ENCODE results near the gene APIP. TPM values are rescaled to one million over a fixed set of nuclear protein-coding genes. Genes with fewer than 3 reads are reported as not detected.

APIP gene
- total and polyA plus RNA-seq, 10 donors: 18.2 to 33.2 (median 26.1) TPM

DNA sequence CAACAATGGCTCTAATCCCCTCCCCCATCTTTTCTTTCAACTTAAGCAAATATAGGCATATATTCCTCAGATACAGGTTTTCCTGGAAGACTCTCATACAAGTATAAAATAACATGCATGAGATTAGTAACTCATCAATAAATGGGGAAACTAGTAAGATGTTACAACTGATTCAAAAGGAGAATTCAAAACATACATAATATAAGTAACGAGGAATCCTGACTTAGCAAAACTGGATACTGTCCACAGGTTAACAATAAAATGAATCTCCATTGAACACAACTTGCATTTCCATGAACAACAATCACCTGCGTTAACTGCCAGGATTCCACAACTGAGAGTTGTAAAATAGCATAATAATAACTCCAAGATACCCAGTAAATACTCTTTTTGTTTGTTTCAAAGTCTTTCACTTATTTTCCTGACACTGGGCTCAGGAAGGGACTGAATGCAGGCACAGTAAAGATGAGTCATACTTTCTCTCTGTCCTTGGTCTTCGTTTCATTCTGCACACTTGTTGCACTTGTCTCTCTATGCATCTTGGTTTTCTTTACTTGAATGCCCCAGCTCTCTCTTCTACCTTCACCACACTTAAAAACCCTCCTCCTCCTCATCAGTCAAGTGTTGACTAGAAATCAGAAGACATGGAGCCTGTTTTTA, 8.1 kb downstream of the APIP start:
- WGBS, 5 donors: 80 to 85% (median 82%) methylated on average over 3 of the region's 3 CpGs
- TF ChIP-seq POLR2A (IDR thresholded peaks at IDR 0.05): no peak
- TF ChIP-seq CTCF (IDR thresholded peaks at IDR 0.05 in 8 of 11, conservative IDR thresholded peaks at IDR 0.05 in 3 of 11): no peak
- TF ChIP-seq POLR2AphosphoS5 (IDR thresholded peaks at IDR 0.05): no peak

GRCh38 chr11:34905666-34906065, 10.5 kb downstream of the APIP start:
- DNase-seq: no peak
- Histone ChIP-seq H3K4me3 (no peak overlapping the region), H3K9me3 (peaks cover 0 to 34% (median 30%) of the 10 kb centered on the region in 8 donors), H3K27ac (no peak overlapping the region), H3K36me3 (peaks cover 0 to 54% (median 5%) of the 10 kb centered on the region in 6 donors), H3K27me3 (replicated peaks in 1 of 7) (no peaks in the 10 kb centered on the region), H3K4me1 (peaks cover 0 to 26% (median 7%) of the 10 kb centered on the region in 6 donors)
- WGBS, 5 donors: 90 to 99% (median 96%) methylated on average over 7 of the region's 7 CpGs
- intact Hi-C loops (cut with DNase I; ENCODE audit: low total_unique reads): no loop called here
- TF ChIP-seq POLR2AphosphoS5 (IDR thresholded peaks at IDR 0.05) (no peak), POLR2A (IDR thresholded peaks at IDR 0.05) (no peak), CTCF (IDR thresholded peaks at IDR 0.05 in 8 of 11, conservative IDR thresholded peaks at IDR 0.05 in 3 of 11) (no peak)

More for the DNA sequence above, 8.1 kb downstream of the APIP start:
- Histone ChIP-seq H3K4me3 (no peak overlapping the region), H3K36me3 (peaks cover 0 to 31% (median 3%) of the 10 kb centered on the region in 6 donors), H3K4me1 (peaks cover 0 to 30% (median 13%) of the 10 kb centered on the region in 6 donors), H3K9me3 (peaks cover 0 to 10% (median 6%) of the 10 kb centered on the region in 8 donors), H3K27ac (no peak overlapping the region), H3K27me3 (replicated peaks in 1 of 7) (no peaks in the 10 kb centered on the region)
- intact Hi-C loops (cut with DNase I; ENCODE audit: low total_unique reads): no loop called here
- DNase-seq: no peak

GRCh38 chr11:34904421-34904955, 11.7 kb downstream of the APIP start:
- H3K27me3 ChIP-seq (replicated peaks in 1 of 7): no peaks in the 10 kb centered on the region
- no peak overlapping the region for H3K27ac ChIP-seq
- intact Hi-C loops (cut with DNase I; ENCODE audit: low total_unique reads): no loop called here
- WGBS, 5 donors: 86 to 94% (median 89%) methylated on average over 3 of the region's 3 CpGs
- H3K4me3 ChIP-seq: no peak overlapping the region
- TF ChIP-seq POLR2AphosphoS5 (IDR thresholded peaks at IDR 0.05) (no peak), CTCF (IDR thresholded peaks at IDR 0.05 in 8 of 11, conservative IDR thresholded peaks at IDR 0.05 in 3 of 11) (no peak), POLR2A (IDR thresholded peaks at IDR 0.05) (no peak)
- H3K36me3 ChIP-seq: peaks cover 0 to 63% (median 3%) of the 10 kb centered on the region in 6 donors
- H3K9me3 ChIP-seq: peaks cover 11 to 46% (median 41%) of the 10 kb centered on the region in 8 donors
- no peak for DNase-seq
- peaks cover 0 to 14% (median 0%) of the 10 kb centered on the region in 6 donors for H3K4me1 ChIP-seq

DNA sequence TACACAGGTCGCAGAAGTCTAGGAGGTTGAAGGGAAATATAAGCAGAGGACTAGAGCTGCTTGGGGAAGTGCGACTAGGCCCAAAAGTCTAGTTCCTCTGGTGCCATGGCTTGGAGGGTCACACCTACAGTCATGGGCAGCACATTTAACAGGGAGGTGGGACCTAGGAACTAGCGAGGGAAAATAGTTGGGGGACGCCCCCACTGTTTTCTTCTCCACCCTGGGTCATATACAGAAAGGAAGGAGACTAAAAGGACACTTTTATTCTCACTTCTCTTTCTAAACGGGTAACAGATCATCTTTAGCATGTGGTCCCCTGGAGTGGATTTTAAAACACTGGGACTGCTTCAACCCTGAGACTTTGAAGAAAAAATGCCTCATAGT, 16.6 kb downstream of the APIP start:
- Histone ChIP-seq H3K9me3 (peaks cover 14 to 82% (median 76%) of the 10 kb centered on the region in 8 donors), H3K4me1 (no peaks in the 10 kb centered on the region), H3K27me3 (replicated peaks in 1 of 7) (no peaks in the 10 kb centered on the region), H3K36me3 (peaks cover 0 to 55% (median 2%) of the 10 kb centered on the region in 6 donors), H3K27ac (no peak overlapping the region), H3K4me3 (no peak overlapping the region)
- no peak for DNase-seq
- TF ChIP-seq CTCF (IDR thresholded peaks at IDR 0.05 in 8 of 11, conservative IDR thresholded peaks at IDR 0.05 in 3 of 11): no peak
- TF ChIP-seq POLR2AphosphoS5 (IDR thresholded peaks at IDR 0.05): no peak
- no peak for TF ChIP-seq POLR2A (IDR thresholded peaks at IDR 0.05)
- WGBS, 5 donors: 91 to 97% (median 95%) methylated on average over 5 of the region's 5 CpGs
- intact Hi-C loops (cut with DNase I; ENCODE audit: low total_unique reads): no loop called here
